Measurements from ENCODE around the gene SLC9A9.

Gene SLC9A9

GRCh38 chr3:143506190-143506589 lies 342.1 kb downstream of the SLC9A9 start:
- DNase-seq (ENCODE audit: low read depth), result no peak

DNA sequence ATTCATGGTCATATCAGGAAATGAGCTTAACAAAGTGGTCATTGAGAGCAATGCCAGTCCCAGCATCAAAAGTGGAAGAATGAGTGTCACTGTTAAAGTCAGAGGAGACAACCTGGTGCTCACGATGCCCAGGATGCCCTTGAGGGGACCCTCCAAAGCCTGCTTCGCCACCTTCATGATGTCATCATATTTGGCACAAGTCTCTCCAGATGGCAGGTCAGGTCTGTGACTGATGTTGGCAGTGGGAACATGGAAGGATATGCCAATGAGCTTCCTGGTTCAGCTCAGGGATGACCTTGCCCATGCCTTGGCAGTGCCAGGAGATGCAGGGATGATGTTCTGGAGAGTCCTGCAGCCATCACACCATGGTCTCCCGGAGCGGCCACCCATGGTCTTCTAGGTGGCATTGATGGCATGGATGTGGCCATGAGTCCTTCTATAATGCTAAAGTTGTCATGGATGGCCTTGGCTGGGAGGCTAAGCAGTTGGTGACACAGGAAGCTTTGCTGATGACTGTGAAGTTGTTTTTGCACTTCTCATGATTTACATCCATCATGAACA lies 344.9 kb downstream of the SLC9A9 start:
- DNase-seq (ENCODE audit: low read depth), result no peak

GRCh38 chr3:143502081-143502480 lies 346.2 kb downstream of the SLC9A9 start:
- no peak for DNase-seq (ENCODE audit: low read depth)

DNA sequence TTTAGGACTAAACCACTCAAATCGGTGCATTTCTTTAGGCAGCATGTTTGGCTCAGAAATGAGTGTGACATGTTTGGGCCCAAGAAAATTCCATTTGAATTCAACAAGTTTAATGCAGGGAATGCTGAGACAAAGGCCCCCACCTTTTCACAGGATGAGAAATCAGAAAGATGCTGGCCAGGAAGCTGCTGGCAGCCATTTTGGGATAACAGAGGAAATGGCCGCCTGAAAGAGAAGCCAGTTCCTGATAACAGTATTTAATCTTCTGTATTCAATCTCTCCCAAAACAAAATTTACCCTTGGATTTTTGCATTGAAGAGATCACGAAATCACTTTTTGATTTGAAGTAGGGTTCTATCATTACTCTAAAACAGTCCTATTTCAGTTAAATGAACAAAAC lies 350.9 kb downstream of the SLC9A9 start:
- no peak for DNase-seq (ENCODE audit: low read depth)

DNA sequence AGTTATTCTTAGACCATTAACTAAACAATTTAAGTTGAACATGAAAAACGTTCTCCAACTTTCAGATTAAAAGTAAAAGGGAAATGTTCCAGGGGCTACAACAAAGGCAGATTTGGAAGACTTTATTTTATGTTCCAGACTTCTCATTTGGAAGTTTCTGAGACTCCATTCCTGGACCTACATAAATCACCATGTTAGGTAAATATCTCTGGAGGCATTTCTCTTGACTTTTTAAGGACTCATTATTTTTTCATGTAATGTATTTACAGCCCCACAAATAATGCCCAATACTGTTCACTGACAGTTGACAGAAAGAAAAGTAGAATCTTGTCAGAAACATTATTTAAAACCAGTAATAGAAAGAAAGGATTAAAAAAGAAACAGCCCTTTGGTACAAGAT lies 352.1 kb downstream of the SLC9A9 start:
- DNase-seq (ENCODE audit: low read depth), result no peak

DNA sequence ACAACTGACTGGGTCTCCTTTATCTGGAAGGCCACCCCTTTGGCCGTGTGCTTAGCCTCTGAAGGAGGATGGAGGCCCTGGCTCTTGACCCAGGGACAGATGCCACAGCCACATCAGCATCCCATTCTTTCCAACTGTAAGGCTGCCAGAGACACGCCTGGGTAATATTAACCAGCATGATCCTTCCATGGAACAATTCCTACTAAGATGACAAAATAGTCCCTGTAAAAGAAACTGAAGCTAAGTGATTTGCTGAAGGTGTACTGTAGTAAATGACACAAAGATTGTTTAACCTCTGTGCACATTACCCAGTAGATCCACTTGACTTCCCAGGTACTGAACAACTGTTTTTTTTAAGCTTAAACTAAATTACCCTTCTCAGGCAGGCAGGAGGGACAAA lies 352.7 kb downstream of the SLC9A9 start:
- no peak for DNase-seq (ENCODE audit: low read depth)

GRCh38 chr3:143486611-143487010 lies 361.7 kb downstream of the SLC9A9 start:
- no peak for DNase-seq (ENCODE audit: low read depth)

- DNase-seq (ENCODE audit: low read depth), result no peak
Observed at GRCh38 chr3:143484846-143485512, 363.3 kb downstream of the SLC9A9 start.

DNA sequence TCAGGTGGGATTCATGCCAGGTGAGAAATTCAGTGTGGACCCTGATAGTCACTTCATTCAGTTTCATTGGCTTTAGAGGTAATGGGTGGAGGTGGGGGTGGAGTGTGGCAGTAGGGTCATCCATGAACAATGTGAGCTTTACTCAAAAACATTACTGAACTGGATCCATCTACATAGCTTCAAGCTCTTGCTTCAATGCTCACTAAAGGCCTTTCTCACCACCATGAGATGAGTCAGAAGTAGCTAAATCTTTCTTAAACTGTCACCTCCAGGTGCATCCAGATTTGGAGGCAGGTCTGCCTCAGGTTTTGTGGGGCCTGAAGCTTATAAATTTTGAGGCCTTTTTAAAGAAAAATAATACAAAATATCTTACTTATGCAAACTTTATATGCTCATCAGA lies 365.1 kb downstream of the SLC9A9 start:
- DNase-seq (ENCODE audit: low read depth), result no peak

GRCh38 chr3:143482106-143483088 lies 365.9 kb downstream of the SLC9A9 start:
- no peak for DNase-seq (ENCODE audit: low read depth)

- DNase-seq (ENCODE audit: low read depth), result no peak
Observed at GRCh38 chr3:143480344-143480743, 367.9 kb downstream of the SLC9A9 start.

DNA sequence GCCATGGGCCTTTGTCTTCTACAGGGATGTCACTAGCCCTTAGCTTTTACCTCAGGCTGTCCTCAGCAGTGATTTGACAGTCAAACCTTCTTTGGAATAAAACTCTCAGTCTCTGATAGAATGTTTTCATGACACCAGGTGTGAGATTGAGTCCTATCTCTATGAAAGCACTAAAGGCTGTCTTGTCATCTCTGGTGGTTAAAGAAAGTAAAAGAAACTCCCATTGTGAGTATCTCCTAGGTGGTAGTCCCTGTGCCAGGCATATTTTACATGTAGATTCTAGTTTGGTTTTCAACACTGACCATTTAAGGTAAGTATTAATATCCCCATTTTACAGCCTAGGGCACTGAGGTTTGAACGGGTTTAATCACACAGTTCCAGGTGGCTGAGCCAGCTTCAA lies 368.5 kb downstream of the SLC9A9 start:
- DNase-seq (ENCODE audit: low read depth), result no peak

GRCh38 chr3:143478115-143478693 lies 370.1 kb downstream of the SLC9A9 start:
- DNase-seq (ENCODE audit: low read depth), result no peak

DNA sequence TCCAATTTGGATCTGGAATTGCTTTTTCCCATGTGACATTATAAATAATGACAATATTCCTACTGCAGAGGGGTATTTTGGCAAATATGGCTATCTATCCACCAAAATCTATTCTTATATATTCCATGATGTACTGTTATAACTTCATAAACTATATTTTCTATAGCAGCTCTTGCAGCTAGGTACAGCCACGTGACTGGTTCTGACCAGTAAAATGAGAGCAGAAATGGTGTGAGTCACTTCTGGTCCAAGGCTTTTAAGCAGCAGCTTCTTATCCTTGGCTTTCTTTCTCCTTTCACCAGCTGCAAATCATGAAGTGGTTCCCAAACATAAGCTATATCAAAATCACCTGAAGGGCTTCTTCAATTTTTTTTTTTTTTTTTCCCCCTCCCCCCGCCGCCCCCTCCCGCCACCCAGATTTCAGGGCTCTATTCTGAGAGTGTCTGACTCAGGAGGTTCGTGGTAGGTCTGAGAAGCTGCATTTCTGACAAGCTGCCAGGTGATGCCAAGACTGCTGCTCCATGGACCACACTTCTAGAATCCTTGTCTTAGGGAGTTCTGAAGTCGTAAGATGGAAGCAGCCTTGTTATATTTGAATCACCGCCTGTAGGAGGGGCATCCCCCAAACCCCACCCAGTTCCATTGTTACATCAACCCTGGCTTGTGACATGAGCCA lies 371.2 kb downstream of the SLC9A9 start:
- DNase-seq (ENCODE audit: low read depth), result no peak

DNA sequence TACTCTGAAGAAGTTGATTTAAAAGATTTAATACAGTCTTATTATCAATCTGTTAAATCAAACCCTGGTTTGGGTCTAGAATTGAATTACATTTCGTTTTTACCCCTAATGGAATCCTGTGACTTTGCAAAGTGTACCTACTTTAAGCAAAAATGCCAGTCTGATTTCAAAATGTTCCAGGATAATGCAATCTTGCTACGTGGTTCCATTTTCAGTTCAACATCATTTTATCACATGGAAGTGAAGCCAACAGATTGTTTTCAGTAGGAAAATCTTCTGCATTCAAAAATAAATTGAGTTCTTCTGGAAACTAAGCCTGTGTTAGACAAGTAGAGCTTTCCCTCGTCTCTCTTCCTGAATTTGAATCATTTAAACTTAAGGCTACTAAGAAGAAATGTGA lies 372.3 kb downstream of the SLC9A9 start:
- no peak for DNase-seq (ENCODE audit: low read depth)

DNA sequence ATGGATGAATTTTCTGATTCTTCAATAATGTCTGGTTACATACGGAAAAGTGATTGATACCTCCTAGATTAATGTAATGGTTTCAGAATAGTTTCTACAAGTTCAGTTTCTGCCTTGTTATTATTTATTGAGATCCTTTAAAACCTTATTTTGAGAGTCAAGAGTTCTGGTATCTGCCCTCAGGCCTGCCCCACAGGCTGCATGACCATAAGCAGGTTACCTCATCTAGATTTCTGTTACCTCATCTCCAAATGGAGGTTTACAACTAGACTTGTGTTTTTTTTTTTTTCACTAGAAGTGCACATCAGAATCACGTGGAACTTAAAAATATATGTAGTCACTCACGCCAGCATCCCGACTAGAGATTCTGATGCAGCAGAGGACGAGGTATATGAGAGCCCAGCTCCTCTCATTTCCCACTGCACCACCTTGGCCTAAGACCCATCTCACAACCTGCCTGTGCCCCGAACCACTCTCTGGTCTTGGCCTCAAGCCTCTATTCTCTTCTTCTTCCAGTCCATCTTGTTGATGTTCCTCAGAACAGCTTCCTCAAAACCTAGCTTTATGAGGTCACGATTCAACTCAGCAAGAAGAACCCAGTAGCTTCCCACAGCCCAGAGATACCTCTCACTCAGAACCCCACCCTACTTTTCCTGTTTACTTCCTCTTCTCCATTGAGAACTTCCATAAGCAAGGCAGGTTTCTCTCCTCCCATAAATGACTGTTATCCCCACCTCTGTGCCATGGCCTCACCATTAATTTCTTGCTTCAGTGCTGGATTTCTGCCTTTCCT lies 375.3 kb downstream of the SLC9A9 start:
- DNase-seq (ENCODE audit: low read depth), result no peak

GRCh38 chr3:143471705-143472104 lies 376.6 kb downstream of the SLC9A9 start:
- no peak for DNase-seq (ENCODE audit: low read depth)

DNA sequence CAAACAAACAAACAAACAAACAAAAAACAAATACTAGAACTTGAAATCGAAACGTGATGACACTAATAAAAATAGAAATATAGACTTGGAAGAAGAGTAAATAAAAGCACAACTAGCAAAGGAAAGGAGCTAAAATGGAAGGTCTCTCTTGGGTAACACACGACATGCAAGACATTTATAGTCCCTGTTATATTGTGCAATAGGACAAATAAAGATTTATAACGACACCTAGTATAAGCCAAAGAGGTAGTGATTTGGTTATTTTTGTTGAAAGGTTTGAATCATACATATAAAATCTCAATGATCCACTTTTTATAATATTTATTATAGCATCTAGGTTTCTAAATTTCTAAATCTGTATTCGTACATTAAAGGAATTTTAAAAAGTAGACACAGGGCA lies 379.1 kb downstream of the SLC9A9 start:
- no peak for DNase-seq (ENCODE audit: low read depth)

GRCh38 chr3:143465666-143466065 lies 382.6 kb downstream of the SLC9A9 start:
- no peak for DNase-seq (ENCODE audit: low read depth)

GRCh38 chr3:143464850-143465249 lies 383.4 kb downstream of the SLC9A9 start:
- no peak for DNase-seq (ENCODE audit: low read depth)

DNA sequence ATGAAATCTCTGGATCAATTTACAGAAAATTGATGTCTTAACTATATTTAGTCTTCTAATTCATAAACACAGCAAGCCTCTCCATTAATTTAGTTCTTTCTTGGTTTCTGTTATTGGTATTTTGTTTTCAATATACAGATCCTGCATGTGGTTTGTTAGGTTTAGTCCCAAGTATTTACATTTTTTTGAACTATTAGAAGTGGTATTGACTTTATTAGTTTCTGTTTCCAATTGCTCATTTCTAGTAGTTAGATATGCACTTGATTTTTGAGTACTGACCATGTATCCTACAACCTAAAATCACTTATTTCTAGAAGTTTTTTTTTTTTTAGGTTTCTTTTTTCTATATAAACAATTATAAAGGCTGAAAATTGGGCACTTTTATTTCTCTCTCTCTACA lies 392.8 kb downstream of the SLC9A9 start:
- no peak for DNase-seq (ENCODE audit: low read depth)

All from stimulated activated CD8-positive, alpha-beta memory T cell treated with anti-CD3 and anti-CD28 coated beads, Interleukin-12 subunit alpha, Interleukin-12 subunit beta, amount 100 ng/mL, for 1 hour (primary cell).